ENCODE data around the gene SHISAL1.
A peak's percentile ranks its signal among the peaks of the same experiment; 100 is the strongest.

Gene SHISAL1

DNA sequence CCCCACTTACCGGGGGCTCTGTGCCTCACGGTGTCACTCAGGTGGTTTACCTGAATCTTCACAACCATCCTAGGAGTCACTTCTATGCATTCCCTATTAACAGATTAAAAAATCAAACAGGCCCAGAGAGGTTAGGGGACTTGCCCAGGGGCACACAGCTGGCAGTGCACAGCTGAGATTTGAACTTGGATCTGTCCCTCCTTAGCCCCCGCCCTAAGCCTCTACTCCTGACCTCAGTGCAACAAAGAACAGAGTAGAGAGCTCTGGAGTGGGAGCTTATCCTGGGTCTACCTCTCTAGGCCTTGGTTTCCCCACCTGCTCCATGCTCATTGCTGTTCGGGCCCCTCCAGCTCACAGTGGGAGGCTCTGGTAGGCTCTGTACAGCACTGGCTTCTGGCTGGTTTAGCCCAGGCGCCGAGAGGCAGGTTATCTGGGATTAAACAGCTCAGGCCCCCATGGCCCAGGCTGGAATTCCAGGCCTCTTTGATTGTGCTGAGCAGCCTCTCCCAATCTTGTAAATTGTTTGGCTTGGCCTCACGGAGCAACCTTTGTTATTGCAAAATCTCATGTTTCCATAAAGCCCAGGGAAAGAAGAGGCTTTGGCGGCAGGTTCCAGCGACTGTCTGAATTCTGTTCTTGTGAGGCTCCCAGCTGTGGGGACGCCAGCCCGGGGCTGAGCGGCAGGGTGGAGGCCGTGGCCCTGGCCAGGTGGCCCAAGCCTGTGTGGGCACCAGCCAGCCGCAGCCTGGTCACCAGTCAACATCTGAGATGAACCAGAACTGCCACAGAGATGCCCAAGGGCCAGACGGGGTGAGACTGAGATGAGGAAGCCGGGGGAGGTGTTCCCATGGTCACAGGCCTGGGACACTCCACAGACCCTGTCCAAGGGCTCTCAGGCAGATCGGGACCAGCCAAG lies 28.9 kb upstream of the SHISAL1 start:
- DNase-seq, result no peak

GRCh38 chr22:44340271-44341239 lies 27.8 kb upstream of the SHISAL1 start:
- no peak for DNase-seq

DNA sequence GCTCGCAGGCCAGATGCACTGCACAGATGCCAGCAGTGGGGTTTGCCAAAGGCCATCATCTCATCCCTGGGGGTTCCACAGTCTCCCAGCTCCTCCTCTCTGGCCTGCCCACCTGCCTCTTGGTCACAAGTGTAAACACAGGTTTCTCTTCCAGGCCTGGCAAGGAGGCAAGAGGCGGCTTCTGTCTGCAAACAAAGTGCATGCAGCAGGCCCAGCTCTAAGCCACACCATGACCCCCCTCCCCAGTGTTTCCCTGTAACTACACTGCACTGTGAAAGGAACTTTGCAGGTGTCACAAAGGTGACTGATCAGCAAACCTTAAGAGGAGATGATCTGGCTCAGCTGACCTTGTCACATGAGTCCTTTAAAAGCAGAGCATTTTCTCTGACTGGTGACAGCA lies 26.2 kb upstream of the SHISAL1 start:
- DNase-seq, result no peak

- no peak for DNase-seq
Observed at GRCh38 chr22:44338177-44338810, 25.5 kb upstream of the SHISAL1 start.

- DNase-seq, result no peak
Observed at GRCh38 chr22:44337678-44338004, 24.9 kb upstream of the SHISAL1 start.

DNA sequence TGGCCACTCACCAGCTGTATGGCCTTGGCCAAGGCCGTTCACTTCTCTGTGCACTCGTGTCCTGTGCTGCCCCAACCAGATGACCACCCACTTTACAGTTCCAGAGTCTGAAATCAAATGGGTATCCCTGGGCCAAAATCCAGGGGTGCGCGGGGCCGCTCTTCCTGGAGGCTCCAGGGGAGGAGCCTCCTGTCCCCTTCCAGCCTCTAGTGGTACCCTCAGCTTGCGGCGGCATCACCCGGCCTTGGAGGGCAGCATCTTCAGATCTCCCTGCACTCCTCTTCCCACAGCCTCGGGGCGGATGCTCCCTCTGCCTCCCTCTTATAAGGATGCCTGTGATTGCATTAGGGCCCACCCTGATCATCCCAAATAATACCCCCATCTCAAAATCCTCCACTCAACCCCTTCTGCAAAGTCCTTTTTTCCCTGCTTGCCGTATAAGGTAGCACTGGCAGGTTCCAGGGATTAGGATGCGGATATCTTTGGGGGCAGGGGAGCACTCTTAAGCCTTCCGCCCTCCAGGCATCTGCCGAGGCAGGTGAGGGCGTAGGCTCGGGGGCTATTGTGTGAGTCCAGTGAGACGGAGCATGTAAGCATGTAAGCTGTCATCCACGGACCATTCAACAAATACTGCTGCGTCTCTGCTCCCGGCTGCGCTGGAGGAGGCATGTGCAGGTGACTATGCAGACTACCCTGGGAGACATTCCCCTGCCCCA lies 24.4 kb upstream of the SHISAL1 start:
- no peak for DNase-seq

DNA sequence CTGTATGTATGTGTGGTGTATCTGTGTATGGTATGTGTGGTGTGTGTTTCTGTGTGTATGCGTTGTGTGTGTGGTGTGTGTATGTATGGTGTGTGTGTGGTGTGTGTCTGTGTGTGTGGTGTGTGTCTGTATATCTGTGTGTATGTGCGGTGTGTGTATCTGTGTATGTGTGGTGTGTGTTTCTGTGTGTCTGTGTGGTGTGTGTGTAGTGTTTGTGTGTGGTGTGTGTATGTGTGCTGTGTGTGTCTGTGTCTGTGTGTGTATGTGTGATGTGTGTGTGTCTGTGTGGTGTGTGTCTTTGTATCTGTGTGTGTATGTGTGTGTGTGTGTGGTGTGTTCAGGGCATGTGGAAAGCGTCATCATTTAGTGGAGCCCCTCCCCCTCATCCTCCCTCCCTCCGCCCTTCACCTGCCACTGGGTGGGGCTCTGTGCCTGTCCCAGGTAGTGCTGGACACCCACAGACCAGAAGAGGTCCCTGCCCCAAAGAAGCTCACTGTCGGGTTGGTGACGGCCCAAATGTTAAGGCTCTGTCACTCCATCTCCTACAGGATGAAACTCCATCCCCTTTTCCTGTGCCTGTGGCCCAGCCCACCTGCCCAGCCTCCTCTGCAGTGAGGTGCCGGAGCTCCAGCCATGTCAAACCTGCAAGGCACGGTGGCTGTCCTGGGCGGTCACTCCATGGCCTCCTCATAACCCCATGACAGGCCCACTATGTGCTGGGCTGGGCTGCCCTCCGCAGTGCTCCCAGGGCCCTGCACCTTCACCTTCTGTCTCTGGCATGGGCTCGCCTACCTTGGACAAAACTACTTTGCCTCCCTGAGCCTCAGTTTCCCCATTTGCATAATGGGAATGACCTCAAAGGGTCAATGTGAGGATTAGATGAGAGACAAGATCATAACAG lies 23.4 kb upstream of the SHISAL1 start:
- peak; percentile 14 for DNase-seq

GRCh38 chr22:44335066-44335839 lies 22.5 kb upstream of the SHISAL1 start:
- DNase-seq, result no peak

GRCh38 chr22:44333847-44334635 lies 21.3 kb upstream of the SHISAL1 start:
- DNase-seq, result no peak

GRCh38 chr22:44332946-44333345 lies 20.2 kb upstream of the SHISAL1 start:
- DNase-seq, result no peak

GRCh38 chr22:44331881-44332714 lies 19.3 kb upstream of the SHISAL1 start:
- DNase-seq, result no peak

DNA sequence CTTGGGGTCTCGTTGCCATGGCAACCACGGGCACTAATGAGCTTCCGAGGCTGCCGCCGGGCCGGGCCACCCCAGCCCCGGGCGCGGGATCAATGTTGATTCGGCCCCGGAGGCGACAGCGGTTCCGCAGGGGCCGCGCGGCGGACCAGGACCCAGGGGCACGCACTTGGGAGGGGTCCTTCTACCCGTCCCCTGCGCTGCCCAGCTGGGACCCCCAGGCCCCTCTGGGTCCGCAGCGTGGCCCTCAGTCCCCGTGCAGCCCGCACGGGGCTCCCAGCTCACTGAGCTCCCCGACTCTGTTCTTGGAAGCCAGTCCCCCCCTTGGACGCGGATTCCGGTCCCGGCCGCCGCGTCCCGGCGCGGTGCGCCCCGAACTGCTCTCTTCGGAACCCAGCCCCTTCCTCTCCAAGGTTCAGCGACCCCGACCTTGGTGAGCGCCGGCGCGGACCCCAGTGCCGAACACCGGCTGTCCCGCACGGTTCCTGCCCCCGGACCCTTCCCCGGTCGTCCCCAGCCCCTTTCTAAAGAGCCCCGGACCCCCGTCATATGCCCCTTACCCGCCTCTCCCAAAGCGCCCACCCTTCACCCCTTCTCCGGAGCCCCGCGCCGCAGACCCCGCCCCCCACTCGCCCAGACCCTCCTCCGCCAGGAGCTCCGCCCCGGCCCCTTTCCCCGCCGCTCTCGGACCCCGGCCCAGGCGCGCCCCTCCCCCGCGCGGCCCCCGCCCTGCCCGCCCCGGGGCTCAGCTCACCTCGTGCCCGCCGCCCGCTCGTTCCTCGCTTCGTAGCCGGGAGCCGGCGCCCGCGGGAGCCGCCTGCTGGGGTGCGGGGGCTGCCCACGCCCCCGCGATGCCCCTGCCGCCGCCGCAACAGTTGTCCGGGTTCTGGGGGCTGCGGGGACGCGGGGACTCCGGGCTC lies 18.3 kb upstream of the SHISAL1 start:
- DNase-seq, result no peak

- DNase-seq, result no peak
Observed at GRCh38 chr22:44330188-44330743, 17.5 kb upstream of the SHISAL1 start.

DNA sequence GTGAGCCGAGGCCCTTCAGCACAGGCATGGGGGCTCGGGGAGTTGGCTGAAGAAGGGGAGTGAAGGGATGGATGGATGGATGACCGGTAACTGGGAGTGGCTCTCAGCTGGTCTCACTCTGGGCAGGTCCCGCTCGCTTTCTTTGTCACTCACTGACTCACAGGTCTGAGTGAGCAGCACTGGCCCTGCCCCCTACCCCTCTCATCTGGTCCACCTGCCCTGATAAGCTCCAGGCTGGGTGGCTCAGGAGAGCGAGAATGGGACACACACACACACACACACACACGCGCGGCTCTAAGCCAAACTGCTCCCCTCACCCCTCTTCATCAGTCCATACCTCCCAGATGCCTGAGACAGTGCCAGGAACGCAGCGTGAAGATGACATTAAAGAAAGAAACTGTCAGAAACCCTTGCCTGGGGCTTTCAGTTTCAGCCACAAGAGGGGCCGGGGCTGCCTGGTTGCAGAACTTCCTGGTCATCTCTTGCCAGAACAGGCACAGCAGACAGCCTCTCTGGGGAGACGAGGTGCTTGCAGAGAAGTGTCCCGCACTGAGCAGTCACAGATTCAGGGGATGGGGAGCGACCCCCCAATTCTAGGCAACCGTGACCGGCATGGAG lies 16.5 kb upstream of the SHISAL1 start:
- peak; percentile 21 for DNase-seq

- DNase-seq, result no peak
Observed at GRCh38 chr22:44328762-44329161, 16.0 kb upstream of the SHISAL1 start.

DNA sequence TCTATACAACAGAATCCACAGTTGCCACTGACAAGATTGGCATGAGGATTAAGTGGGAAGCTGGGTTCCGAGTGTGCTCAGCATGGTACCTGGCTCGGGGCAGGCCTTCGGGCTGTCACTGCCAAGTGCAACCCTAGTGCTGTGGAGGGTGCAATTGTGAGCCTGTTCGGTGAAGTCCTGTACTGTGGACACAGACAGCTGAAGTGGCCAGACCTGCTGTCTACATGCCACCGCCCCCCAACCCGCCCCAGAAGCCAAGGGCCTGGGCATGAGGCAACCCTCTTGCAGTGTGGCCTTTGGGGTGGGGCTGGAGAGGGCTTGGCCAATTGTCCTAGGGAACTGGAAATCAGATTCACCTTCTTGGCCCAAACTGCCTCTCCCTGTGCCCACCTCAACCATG lies 15.6 kb upstream of the SHISAL1 start:
- no peak for DNase-seq

DNA sequence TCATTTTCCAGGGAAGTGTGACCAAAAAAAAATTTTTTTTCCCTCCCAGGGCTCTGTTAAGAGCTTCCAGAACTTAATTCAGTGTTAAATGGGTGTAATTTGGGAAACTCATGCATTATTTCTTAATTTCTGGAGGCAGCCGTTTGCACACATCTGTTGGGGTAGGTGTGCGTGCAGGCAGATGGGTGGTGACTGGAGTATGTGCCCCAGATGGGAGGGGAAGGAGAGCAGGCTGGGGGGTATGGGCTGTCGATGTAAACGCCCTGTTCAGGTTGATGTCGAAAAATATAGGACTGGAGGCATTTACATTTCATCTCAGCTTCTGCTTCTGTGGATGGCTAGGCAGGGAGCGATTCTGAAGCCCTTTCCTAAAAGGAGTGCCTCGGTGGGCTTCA lies 13.7 kb upstream of the SHISAL1 start:
- DNase-seq, result no peak

Data from stimulated activated CD4-positive, alpha-beta T cell treated with anti-CD3 and anti-CD28 coated beads, Interleukin-1b, Interleukin-23, amount 100 ng/mL, for 48 hours (primary cell).